ENCODE results near the gene ARMC12. TPM values are rescaled to one million over a fixed set of nuclear protein-coding genes. Genes with fewer than 3 reads are reported as not detected.
"Not testable (repeated sequence)": the region's sequence is repeated elsewhere in the genome, so short reads cannot be mapped to it uniquely, and the experiment has no call there.

Gene ARMC12
- total RNA-seq, 1 donor from 2014 or later, result not detected

DNA sequence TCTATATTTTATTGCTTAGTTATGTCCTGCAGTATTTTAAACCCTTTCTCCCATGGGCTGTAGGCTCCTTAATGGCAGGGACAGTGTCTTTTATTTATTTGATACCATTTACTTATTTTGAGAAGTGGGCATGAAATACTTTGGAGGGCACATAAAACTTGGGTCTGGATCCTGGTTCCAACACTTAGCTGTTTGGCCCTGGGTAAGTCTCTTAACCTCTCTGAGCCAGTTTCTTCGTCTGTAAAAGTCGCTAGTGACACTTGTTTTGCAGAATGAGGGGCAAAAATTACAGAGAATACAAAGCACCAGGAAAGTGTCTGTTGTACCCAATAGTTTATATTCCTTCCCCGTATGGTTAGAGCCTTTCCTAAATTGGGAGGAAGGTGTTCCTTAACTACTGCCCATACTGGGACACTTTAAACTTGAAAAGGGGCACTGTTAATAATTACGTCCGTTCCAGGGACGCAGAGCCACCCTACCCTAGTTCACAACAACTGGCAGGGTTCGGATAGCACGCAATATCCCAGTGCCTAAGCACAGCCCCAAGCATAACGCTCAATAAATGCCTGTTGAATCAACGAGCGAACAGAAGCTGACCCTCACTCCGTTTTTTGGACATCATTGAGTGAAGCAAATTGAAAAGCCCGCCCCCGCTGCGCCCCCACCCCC lies 6.0 kb upstream of the ARMC12 start:
- ATAC-seq, result no peak
- DNase-seq, result no peak
- intact Hi-C loops (cut with micrococcal nuclease), result loop anchor here (2.0 kb wide), 1 partner anchor 44 kb away; no protein-coding TSS in a partner anchor

DNA sequence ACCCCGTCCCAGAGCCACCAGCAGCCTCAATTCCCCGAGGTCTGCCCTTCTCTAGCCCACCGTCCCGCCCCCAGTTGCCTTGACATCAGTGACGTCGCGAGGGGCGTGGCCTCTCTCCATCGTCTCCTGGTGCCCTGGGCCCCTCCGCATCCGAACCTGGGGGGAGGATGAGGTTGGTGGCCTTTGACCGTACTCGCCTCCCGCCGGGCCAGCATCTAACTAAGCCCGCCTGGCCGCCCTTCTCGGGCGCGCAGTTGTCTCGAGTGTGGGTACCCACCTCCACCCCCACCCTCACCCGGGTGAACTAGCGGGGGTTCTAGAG lies 5.5 kb upstream of the ARMC12 start:
- intact Hi-C loops (cut with micrococcal nuclease), result loop anchor here (2.0 kb wide), 1 partner anchor 45 kb away; no protein-coding TSS in a partner anchor
- peak; percentile 99 for DNase-seq
- ATAC-seq, result peak; percentile 62

DNA sequence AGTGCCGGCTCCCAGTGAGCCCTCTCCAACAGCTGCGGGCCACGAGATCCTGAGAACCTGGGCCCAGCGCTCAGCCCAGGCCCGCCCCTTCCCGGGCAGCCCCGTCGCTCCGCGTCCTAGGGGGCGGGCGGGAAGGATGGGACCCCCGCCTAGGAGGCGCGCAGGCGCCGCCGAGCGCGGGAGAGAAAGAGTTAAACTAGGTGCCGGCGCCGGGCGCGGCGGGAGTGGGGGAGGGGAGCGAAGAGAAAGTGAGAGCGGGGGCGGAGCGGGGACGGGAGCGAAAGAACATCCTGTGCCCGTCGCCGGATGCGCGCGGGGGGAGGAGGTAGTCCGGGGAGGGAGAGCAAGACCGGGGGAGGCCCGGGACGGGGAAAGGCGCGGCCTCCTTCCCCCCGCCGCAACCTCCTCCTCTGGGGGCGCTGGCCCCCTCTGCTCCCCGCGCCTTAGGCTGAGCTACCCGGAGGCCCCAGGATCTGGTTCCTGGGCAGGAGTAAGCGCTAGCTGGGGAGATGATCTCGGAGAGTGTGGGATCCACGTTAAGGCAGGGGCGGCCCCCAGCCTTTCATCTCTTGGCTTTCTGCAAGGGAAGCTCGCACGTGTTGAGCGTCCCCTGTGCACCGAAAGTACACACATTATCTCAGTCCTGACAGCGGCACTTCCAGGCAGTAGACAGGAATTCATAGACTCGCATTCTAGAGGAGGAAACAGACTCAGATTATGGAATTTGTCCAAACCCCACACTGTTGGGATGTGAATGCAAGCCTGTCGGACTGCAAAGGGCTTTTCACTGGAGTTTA lies 4.9 kb upstream of the ARMC12 start:
- DNase-seq (peak; percentile 99), ATAC-seq (peak; percentile 76)
- intact Hi-C loops (cut with micrococcal nuclease), result loop anchor here (2.0 kb wide), 1 partner anchor 45 kb away; no protein-coding TSS in a partner anchor

DNA sequence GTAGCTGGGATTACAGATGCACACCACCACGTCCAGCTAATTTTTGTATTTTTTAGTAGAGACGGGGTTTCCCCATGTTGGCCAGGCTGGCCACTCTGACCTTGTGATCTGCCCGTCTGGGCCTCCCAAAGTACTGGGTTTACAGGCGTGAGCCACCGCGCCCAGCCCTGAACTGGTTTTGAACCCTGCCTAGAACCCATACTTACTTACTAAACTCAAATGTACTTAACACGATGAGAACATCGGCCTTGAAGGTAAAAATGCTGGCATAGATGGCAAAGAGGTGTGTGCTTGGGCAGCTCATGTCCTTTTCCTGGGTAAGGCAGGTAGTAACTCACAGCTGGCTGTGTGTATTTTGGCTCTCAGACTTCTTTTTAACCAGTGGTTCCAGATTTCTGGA lies 3.2 kb upstream of the ARMC12 start:
- intact Hi-C loops (cut with micrococcal nuclease), result no loop called here
- no peak for DNase-seq
- no peak for ATAC-seq

DNA sequence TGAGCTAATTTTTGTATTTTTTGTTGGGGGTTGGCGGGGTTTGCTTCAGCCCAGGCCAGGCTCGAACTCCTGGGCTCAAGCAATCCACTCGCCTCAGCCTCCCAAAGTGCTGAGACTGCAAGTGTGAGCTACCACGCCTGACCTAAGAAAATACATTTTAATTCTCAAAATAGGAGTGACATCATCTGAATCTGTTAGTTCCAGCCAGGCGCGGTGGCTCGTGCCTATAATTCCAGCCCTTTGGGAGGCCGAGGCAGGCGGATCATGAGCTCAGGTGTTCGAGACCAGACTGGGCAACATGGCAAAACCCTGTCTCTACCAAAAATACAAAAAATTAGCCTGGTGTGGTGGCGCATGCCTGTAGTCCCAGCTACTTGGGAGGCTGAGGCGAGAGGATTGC lies 2.5 kb upstream of the ARMC12 start:
- ATAC-seq; intact Hi-C loops (cut with micrococcal nuclease); DNase-seq: not testable (repeated sequence)

DNA sequence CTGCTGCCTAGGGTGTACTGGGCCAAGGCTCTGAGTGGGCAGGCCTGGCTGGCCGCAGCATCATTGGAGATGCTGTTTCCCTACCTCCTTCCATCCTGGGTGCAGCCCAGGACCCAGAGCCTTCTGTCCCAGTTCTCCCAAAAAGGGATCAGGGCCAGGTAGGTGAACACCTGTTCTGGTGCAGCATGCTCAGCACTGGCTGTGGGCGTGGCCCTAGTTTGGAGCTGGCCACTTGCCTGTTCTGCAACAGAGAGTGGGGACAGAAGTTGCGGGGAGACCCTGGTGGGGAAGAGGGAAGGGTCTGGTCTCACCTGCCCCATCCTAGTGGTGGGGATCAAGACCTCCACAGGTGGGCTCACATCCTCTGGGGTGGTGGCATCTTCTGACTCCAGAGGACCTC lies 1.4 kb upstream of the ARMC12 start:
- DNase-seq (no peak), ATAC-seq (no peak)
- intact Hi-C loops (cut with micrococcal nuclease), result no loop called here

DNA sequence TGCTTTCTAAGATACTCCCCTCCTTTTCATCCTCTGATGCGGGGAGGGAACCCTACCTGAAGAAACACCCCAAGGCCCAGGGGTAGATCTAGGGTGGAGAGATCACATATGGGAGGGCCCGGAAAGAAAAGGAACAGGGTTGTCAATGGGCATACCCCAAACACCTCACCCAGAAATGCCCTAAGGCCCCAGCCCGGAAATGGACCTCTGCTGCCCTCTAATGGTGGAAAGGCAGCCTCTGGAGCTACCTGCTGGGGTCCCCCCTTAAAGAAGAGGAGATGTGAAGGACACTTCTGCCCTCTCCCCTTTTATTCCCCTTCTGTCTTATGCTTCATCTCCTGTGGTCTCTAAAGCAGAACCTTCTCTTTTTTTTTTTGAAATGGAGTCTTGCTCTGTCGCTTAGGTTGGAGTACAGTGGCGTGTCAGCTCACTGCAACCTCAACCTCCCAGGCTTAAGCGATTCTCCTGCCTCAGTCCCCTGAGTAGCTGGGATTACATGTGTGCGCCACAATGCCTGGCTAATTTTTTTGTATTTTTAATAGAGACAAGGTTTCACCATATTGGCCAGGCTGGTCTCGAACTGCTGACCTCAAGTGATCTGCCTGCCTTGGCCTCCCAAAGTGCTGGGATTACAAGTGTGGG lies 458 bp upstream of the ARMC12 start:
- peak; percentile 22 for ATAC-seq
- DNase-seq, result peak; percentile 81
- intact Hi-C loops (cut with micrococcal nuclease), result loop anchor here (2.0 kb wide), 2 partner anchors 154 to 214 kb away; no protein-coding TSS in a partner anchor

DNA sequence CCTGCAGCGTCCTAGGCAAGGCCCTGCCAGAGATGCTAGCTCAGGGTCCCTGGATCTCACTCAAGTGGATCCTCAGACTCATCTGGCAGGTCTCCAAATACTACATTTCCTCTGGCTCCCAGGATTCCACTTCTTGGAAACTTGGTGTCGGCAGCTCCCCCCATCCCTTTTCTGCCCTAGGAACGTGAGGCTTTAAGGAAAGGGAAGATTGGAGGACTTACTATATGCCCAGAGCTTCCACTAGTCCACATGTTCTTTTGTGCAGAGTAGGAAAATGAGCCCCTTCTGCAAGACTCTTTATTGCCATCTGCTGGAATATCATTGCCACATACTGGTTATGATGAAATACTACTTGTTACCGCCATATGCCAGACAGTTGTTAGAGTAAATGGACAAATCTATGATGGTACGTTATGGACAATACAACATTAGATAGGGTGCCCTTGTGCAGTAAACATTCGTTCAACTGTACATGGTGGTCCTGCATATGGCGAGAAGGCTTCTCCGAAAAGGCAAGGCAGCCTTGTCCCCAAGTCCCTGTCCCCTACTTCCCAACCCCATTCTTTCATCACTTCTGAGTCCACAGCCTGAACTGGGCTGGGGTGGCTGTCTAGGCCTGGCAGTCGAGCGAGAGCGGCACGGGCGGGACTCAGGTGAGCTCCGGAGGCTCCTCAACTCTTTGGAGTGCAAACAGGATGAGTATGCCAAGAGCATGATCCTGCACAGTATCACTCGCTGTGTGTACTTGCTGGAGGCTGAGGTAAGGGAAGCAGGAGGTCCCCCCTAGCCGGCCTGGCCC lies 780 bp downstream of the ARMC12 start:
- intact Hi-C loops (cut with micrococcal nuclease), result loop anchor here (2.0 kb wide), 2 partner anchors 155 to 215 kb away; no protein-coding TSS in a partner anchor
- no peak for DNase-seq
- ATAC-seq, result peak; percentile 79

DNA sequence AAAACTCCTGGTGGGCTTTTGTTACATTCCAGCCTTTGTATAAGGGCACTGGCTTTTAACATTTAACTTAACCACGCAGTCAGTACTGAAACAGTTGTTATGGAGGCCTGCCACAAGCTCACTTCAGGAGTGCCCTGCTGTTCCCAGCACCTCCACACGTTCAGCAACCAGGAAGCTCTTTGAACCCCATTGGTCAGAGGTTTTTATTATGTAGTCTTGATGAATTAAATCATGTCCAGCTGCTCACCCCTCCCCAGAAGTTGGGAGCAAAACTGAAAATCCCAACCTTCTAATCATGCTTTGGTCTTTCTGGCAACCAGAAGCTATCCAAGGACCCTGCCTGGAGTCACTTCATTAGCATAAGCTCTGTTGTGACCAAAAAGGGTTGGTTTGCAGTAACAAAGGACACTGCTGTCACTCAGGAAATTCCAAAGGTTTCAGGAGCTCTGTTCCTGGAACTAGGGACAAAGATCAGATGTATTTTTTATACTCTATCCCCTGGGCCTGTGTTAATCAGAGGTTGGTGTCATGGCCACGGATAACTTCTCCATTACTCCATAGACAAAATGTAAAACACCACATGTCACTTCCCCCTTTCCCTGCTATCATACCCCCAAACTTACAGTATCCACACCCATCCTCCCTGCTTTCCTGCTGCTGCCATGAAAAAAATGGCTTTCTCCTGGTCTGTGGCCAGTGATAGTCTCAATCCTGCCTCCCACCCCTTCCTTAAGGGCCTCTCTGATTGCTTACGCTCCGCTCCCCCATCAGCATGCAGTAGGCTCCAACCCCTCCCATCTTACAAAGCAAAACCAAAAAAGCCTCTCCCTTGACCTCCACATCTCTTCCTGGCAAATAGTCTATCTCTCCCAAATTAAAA lies 3.1 kb downstream of the ARMC12 start:
- ATAC-seq, result no peak
- intact Hi-C loops (cut with micrococcal nuclease), result no loop called here

DNA sequence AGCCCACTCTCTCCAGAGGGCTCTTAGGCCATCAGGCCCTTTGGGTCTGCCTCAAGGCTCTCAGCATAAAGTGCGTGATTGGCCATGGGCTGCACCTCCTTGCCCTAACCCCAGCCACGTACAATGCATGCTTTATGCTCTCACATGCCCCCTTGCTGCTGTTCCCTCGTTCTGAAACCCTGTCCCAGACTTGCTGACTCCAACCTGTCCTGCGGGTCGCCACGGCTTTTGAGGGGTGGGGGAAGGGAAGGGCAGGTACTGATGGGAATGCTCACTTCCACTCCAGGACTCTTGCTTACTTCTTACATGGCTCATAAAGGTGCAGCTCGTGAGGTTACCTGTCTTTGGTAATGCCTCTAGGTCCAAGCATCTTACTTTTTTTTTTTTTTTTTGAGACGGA lies 6.0 kb downstream of the ARMC12 start:
- ATAC-seq, result no peak
- intact Hi-C loops (cut with micrococcal nuclease), result no loop called here
- DNase-seq, result no peak

More for the DNA sequence above, 3.1 kb downstream of the ARMC12 start:
- no peak for DNase-seq

DNA sequence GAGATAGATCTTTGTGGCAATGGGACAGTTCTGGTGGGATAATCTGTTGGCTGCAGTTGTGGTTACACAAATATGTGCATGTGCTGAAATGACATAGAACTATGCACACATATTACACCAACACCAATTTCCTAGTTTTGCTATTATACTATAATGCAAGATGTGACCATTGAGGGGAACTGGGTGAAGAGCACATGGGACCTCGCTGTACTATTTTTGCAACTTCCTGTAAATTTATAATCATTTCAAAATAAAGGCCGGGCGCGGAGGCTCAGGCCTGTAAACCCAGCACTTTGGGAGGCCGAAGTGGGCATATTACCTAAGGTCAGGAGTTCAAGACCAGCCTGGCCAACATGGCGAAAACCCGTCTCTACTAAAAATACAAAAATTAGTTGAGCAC lies 8.7 kb downstream of the ARMC12 start:
- ATAC-seq, result no peak
- intact Hi-C loops (cut with micrococcal nuclease), result no loop called here
- DNase-seq, result no peak

DNA sequence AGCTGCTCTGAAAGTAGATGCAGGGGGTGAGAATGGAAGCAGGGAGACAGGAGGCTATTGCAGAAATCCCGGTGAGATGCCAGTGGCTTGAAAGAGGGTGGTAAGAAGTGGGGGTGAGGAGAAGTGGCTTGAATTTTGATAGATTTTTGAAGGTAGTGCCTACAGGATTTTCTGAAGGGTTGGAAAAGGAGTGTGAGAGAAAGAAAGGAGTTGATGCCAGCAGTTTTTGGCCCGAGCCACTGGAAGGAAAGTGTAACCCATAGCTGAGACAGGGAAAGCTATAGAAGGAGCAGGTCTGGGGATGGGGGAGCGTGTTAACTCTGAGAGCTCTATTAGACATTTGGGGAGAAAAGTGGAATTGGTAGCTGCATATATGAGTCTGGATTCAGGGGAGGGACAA lies 9.7 kb downstream of the ARMC12 start:
- DNase-seq (no peak), ATAC-seq (no peak)
- intact Hi-C loops (cut with micrococcal nuclease), result no loop called here

DNA sequence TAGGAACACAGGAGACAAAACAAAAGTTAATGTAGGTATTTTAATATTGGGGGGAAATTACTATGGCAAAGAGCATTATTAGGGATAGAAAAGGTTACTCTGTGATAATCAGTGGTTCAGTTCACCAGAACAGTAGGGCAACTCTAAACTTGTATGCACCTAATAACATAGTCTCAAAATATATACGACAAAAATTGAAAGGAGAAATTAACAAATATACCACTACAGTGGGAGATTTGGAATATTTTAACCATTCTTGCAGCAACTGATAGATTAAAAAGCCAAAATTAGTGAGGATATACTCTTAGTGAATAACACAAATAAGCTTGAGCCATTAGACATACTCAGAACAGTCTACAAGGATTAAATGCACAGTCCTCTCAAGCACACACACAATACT lies 11.0 kb downstream of the ARMC12 start:
- ATAC-seq, result no peak
- intact Hi-C loops (cut with micrococcal nuclease), result no loop called here

DNA sequence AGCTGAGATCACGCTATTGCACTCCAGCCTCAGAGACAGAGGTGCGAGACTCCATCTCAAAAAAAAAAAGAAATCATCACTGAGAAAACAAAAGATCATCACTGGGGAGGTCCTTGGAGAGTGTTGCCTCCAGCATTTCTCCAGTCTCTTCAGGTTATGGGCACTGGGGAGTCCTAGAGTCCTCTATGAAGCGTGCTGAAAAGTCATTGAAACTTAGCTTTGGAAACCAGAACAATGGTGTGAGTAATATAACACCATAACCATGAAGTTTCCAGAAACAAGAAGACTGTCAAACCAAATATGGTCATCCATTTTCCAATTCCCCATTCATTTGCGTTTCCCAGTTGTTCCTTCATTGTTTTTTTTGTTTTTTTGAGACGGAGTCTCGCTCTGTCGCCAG lies 13.7 kb downstream of the ARMC12 start:
- DNase-seq (no peak), ATAC-seq (no peak)
- intact Hi-C loops (cut with micrococcal nuclease), result no loop called here

More for the DNA sequence above, 11.0 kb downstream of the ARMC12 start:
- DNase-seq, result no peak

DNA sequence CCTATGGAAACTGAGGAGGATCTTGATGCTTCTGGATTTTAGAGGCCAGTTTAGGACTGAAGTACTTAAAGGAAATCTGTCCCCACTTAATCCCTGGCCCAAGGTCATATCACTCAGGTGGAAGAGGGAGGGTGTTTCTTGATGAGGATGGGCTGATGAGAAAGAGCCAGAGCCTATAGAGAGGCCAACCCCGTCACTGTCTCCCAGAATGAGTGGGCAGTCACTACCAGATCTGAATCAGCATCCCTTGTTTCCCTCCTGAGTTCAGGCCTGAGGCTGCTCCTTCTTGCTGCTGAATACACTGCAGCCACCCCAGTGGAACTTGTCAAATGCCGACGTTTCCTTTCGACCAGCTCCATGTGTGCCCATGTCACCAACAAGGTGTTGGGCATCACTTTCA lies 14.8 kb downstream of the ARMC12 start:
- ATAC-seq (no peak), DNase-seq (no peak)
- intact Hi-C loops (cut with micrococcal nuclease), result no loop called here

DNA sequence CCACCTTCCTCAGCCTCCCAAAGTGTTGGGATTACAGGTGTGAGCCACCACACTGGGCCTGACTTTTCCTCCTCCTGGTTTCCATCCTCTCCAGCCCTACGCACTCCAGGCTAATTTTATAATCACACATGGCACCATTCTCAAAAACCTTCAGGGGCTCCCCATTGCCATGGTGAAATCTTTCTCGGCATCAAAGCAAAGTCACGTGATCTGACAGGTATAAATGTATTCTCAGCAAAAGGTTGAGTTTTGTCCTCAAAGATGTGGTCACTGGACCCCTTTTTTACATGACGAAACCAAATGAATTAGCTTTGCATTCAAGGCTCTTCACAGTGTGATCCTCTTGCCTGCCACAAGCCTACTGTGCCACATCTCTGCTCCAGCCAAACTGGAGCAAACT lies 15.5 kb downstream of the ARMC12 start:
- DNase-seq (no peak), ATAC-seq (no peak)
- intact Hi-C loops (cut with micrococcal nuclease), result no loop called here

DNA sequence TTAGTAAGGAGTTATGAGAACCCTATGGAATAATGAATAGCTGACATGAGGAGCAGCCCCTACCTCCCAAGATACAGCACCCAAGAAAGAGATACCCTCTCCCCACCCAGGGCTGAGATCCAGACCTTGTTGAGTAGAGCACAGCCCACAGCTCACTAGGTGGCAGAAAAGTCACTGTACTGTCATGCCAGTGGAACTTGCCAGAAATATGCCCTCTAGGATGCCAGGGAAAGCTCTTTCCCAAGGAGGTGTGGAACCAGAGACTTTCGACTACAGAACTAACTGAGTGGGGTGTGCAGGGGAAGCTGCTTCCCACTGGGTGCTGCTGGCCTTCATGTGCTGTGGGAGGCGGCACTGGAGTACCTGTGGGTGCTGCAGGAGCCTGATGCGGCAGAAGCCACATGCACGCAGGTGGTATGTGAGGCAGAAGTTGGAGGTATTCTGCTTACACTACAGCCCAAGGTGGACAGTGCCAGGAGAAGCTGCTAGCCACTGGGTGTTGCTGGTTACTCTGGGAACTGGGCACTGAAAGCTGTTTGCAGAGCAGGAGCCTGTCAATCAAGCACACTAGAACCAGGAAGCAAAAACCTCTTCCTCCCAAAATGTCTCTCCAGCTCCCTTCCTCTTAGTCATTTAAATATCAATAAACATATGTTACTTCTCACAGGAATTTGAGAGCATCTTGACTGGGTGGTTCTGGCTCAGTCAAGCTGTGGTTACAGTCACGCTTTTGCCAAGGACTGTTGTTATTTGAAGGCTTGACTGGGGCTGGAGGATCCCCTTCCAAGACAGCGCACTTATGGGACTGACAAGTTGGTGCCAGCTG lies 17.8 kb downstream of the ARMC12 start:
- intact Hi-C loops (cut with micrococcal nuclease), result no loop called here
- DNase-seq, result no peak
- peak; percentile 63 for ATAC-seq

Measured in left ventricle myocardium superior (tissue), 1 donor.